ENCODE data around the gene EXD3.

EXD3 gene

GRCh38 chr9:137374131-137374845, 48.7 kb downstream of the EXD3 start:
- DNase-seq = no peak

- DNase-seq = no peak
Measured at GRCh38 chr9:137373611-137373980, 49.4 kb downstream of the EXD3 start.

- no peak for DNase-seq
Measured at GRCh38 chr9:137372693-137373610, 50.0 kb downstream of the EXD3 start.

DNA sequence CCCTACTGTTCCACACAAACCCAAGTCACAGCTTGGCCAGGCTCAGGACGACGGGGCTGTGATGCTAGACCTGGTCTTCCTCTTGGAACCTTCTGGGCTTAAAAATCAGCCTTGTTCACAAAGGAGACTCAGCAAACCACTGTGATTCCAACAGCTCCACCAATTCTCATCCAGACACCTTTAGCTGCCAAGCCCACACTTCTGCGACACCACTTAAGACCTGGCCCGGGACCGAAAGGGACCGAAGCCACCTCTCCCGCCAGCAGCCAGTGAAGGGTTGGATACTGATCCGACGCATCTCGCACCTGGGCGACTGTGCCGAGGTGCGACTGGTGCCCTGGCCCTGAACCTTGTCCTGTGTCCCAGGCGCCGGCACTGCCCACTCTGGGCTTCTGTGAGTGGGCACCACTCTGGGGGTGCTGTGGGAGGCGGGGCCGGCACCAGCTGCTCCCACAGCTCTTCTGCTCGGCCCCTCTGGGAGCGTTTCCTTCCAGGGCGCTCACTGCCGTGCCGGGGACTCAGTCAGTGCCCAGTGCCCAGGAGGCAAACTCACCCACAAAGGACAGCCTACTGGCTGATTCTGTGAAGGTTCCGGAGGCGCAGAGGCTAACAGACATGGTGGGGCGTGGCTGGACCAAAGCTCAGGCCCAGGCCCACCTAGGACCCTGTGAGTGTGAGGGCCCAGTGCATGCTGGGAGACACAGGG, 50.9 kb downstream of the EXD3 start:
- DNase-seq = no peak

GRCh38 chr9:137371521-137371941, 51.4 kb downstream of the EXD3 start:
- no peak for DNase-seq

- DNase-seq = no peak
Measured at GRCh38 chr9:137370865-137371520, 52.0 kb downstream of the EXD3 start.

DNA sequence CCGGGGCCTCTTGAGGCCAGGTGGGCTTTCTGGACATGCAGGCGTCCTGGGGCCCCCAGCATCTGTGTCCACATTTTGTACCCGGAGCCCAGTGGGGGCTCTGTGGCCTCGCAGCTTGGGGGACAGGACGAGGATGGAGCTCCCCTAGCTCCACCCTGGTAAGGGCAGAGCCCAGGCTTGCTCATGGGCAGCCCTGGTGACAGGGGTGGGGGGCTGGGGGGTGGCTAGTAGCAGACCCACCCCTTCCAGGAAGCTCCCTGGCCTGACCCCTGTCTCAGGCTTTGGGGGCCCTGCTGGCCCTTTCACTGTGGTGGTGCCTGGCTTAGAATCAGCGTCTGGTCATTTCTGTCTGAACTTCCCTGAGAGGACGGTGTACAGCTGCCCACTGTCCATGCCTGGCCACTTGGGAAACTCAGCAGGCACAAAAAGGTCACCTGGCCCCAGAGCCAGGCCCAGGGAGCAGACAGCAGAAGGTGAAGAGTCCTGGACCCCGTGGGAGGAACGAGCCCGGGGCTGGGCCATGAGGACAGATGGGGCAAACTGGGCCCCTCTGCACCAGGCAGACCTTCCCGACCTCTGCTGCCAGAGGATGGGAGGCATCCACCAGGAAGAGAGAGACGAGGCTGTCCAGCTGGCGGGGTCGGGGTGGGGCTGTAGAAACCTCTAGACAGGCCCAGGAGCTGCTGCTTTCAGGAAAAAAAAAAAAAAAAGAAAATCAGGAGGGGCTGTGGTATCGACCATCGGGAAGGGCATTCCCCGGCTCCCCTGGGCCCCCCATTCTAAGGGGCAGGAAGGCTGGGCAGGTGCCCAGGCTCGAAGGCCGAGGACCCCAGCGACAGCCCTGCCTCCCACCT, 52.8 kb downstream of the EXD3 start:
- DNase-seq = no peak

DNA sequence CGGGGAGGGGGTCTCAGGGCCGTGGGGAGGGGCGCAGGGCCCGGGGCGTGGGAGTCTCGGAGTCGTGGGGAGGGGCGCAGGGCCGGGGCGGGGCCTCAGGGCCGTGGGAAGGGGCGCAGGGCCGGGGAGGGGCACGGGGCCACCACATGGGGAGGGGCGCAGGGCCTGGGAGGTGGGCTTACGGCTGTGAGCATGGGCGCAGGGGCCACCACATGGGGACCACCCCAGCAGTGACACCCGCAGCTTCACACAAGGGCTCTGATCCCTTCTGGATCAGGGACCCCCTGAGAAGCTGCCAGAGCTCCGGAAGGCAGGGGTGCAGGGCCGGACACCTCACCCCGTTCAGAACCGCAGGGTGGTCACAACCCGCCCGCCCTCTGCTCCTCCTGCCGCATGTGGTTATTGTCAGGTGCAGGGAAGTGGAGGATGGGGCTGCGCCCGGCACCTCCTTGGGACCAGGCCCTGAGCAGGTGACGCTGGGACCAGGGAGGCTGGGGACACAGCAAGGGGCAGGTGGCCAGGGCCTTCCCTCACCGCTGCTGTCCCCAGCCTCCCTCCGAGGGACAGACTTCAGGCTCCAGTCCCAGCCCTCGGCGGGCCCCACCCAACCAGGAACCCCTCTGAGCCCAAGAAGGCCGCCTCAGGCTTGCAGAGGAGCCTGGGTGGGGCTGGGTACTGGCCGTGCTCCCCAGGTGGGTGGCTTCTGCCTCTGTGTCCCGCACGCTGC, 53.7 kb downstream of the EXD3 start:
- no peak for DNase-seq

- no peak for DNase-seq
Measured at GRCh38 chr9:137368431-137369035, 54.4 kb downstream of the EXD3 start.

DNA sequence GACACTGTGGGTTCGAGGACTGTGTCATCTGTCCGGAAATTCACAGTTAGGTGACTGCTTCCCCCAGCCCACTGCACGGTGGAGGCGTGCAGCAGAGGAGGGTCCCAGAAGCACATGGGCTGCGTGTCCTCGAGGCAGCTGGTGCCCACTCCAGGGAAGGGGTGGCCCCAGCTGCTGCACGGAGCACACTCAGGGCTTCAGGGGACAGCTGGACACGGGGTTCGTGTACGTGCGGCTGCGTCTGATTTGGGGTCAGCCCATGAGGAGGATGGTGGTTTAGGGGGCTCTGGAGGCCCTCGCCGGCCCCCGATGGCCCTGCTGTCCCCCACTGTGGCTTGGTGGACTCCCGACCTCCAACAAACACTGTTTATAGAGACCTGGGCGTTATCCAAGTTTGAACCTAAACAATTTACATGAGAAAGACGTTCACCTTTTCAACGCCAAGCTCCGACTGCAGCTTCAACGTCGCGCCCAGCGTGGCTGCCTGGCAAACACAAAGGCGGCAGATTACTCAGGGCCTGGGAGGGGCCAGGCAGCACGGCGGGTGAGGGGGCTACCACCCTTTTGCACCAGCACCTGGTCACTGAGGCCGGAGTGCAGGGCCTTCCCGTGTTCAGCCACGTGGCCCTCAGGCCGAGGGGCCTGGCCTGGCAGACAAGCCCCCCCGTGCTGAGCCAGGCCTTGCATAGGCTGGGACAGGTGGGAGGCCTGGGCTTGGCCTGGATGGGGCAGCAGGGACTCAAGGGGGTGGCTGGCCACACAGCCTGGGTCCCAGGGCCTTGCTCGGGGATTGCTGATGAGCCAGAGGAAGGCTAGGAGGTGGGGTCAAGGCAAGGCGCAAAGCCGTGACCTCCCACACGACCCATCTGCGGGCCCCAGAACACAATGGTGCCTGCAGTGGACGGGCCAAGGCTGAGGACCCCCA, 55.2 kb downstream of the EXD3 start:
- no peak for DNase-seq

DNA sequence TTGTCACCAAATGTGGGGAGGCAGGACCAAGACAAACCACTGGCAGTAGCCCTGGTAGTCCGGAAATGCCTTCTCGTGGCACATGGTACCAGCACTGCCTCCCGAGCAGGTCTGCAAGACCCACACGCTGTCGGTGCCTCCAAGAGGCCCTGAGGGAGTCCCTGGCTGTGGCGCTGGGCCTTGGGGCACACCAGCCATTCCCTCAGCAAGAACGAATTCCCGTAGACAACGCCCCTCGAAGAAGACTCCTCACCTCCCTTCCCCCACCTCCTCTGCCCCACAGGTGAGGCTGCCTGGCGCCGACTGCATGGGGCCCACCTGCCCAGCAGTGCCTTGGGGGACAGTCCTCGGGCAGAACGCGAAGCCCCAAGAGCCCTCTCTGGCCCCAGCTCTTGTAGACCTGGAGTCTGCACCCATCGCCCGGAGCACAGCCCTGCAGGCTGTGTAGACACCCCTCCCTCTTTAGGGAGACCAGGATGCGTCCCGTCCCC, 56.0 kb downstream of the EXD3 start:
- no peak for DNase-seq

DNA sequence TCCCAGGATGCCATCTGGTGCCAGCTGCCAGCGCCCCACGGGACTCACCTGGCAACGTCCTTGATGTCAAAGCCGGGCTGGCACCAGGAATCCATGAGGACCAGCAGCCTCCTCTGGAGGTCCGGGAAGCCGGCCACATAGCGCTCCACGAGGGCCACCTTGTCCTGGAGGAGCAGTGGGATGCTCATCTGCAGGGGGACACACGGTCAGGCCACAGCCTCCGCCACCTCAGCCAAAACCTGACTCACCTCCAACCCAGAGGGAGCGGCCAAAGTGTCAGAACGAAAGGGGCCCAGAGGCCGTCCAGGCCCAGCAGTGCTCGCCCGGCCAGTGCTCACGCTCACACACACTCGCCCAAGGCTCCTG, 56.5 kb downstream of the EXD3 start:
- DNase-seq = no peak

GRCh38 chr9:137365552-137366444, 57.2 kb downstream of the EXD3 start:
- DNase-seq = no peak

DNA sequence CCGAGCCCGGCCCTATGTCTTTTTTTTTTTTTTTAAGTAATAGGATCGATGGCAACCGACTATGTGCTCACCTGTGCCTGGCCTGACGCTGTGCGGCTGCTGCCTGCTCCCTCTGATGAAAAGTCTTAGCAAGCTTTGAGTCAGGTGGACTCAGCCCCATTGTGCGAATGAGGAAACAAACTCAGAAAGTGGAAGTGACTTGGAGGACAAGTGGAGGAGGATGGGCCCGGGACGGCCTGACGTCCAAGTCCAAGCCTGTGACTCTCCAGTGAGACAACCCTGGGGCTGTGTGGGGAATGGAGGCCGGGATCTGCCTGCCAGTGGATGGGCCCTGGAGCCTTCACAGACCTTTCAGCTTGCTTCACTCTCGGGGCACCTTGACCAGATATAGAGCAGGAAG, 57.9 kb downstream of the EXD3 start:
- DNase-seq = no peak

DNA sequence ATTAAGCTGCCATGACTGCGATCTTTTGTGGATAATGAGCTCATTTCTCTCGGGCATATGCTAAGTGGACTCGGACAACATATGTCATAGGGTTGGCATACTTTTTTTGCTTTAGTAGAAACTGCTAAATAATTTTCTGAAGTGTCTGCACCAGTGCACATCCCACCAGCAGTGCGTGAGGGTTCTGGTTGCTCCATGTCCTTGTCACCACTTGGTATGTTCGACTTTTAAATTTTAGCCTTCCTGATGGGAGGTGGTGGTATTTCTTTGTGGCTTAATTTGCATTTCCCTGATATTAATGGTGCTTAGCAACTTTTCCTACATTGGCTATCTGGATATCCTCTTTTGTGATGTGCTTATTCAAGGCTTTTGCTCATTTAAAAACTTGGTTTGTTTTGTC, 63.1 kb downstream of the EXD3 start:
- DNase-seq = no peak

GRCh38 chr9:137358126-137358525, 64.8 kb downstream of the EXD3 start:
- DNase-seq = no peak

GRCh38 chr9:137357166-137357565, 65.8 kb downstream of the EXD3 start:
- DNase-seq = no peak

DNA sequence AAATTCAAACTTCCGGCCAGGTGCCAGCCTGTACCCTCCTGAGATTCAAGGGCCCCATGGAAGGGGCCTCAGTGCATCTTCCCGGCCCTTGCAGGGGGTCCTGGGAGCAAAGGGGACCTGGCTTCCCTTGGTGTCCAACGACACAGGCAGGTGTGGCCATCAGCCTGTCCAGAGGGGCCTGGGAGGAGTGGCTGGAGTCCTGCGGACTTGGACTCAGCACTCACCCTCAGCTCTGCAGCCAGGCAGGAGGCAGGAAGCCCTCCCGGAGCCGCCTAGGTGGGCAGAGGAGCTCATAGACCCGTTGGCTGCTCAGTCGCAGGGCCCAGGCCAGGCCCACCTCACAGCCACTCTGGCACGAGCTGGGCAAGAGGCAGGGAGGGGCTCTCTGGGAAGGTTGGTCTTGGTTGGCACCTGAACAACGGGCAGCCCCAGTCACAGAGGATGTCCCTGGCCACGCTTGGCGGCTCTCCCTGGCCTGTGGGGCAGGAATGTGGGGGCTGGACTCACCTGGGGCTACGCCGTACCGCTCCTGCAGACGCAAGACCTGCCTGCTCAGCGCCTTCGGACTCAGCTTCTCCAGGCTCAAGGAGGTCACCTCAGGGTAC, 67.1 kb downstream of the EXD3 start:
- DNase-seq = no peak
